Measurements from ENCODE around the gene PTRH1.

The PTRH1 gene

DNA sequence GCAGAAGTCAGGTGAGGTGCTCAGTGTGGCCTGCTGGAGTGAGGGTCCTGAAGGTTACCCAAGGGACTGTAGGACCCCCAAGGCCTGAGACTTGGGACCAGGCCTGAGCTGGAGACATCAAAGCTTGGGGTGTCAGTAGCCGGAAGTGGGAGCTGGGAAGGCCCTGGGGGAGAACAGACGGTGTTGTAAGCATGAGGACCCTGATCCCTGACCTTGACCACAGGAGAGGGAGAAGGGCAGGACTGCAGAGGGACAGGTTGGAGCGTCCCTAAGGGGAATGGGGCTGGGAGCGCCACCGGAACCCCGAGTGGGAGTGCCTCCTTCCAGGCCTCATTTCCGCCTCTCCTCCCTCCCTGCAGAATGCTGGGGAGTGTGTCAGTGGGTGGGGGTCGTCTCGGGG lies 949 bp upstream of the PTRH1 start:
- no peak for DNase-seq

DNA sequence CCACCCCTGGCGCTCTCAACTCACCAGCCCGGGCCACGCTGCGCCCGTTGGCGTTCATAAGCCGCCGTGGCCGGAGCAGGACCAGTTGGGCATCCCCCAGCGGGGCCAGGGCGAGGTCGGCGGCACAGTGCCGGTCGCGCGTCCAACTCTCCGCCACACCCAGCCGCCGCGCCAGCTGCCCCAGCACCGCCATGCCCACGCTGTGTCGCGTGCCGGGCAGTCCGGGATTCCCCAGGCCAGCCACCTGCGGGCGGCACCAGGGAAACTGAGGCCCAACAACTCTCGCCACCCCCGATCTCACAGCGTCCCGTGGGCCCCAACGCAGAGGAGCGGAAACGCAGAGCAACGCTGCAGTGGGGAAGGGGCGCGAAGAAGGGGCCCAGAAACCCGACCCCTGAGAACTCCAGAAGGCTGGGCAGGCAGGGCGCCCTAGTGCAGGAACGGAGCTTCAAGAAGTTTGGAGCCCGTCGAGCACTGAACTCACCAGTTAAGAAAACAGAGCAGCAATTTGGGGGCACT lies 453 bp downstream of the PTRH1 start:
- no peak for DNase-seq

DNA sequence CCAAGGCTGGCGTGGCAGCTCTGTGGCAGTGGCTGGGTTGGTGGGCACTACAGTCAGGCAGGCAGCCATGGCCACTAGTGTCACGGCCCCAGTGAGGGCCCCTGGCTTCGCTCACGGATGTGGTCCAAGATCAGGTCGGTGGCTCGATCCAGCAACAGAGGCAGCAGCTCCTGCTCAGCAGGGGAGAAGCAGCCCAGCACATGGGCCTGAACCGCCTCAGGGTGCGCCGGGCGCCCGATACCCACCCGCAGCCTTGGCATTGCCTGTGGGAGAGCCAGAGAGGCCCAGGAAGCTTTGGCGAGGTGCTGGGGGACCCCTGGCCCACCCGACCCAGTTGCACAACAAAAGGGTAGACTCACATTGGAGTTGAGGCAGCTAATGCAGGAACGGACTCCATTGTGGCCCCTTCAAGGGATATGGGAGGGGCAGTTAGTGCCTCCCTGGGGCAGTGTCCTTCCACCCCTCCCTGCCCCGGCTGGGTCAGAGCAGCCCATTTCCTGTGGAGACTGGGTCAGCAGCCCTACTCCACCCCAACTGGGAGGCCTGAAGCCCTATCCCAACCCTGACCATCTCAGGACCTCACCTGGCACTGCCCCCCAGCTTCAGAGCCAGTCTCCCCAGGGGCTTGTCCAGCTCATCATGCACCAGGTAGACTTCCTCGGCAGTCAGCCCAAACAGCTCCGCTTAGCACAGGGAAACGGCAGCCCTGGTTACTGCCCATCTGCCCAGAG lies 1.3 kb downstream of the PTRH1 start:
- DNase-seq, result no peak

DNA sequence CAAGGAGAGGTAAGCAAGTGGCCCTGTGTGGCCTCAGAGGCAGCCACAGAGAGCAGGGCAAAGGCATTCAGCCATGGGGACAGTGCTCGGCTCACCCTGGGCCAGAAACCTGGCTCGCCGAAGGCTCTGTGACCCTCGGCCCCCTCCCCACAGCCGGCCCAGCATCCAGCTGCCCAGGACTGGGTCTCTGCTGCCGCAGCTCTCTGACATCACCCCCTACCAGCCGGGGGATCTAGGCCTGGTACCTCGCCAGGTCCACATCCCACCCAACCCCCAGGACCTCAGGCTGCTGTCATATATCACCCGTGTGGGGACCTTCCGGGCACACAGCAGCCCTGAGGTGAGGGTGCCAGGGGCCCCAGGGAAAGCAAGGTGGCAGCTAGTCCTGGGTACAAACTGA lies 2.6 kb downstream of the PTRH1 start:
- DNase-seq, result no peak

DNA sequence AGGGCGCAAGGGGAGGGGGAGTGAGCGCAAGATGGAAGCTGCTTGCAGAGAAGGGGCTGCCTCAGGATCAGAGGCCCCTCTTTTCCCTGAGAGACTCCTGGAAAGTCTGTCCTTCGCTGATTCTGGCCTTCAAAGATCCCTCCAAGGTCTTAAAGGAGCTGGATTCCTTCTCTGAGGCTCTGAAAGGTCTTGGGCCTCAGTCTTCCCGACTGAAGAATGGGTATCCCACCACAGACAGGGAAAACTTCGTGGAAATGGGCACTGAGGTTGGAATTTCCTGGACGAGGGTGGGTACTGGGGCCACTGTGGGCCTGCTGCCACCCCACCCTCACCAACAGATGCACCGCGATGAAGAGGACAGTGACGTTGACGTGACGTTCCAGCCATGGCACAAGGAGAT lies 3.1 kb downstream of the PTRH1 start:
- DNase-seq, result no peak

DNA sequence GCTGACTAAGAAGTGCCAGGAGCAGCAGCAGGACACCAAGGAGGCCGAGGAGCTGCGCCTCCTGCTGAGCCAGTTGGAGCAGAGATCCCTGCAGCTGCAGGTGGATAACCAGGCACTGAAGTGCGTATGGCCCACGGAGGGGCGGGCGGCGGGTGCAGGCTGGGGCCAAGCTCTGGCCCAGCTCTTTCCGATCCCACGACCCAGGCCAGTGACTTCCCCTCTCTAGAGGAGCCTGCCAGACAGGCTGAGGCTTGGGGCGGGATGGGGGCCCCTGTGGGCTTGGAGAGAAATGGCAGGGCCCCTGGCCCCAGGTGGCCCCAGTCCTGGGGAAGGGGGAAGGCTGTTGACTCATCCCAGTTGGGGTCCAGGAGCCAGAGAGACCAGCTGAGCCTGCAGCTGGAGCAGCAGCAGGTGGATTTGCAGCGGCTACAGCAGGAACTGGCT lies 3.6 kb downstream of the PTRH1 start:
- no peak for DNase-seq

DNA sequence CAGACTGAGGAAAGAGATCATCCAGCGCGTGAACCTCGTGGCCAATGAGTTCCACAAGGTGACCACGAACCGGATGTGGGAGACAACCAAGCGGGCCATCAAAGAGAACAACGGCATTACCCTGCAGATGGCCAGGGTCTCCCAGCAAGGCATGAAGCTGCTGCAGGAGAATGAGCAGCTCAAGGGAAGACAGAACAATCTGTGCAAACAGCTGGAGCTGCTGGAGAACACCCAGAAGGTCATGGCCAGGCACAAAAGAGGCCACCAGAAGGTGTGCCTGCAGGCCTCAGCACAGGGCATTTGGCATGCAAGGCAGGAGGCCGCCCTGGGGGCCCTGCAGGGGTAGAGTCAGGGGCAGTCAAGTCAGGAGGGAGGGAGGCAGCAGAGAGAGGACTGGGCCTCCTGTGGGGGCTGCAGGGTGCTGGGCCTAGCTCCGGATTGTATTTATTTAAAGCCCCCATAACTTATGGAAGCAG lies 4.2 kb downstream of the PTRH1 start:
- no peak for DNase-seq

DNA sequence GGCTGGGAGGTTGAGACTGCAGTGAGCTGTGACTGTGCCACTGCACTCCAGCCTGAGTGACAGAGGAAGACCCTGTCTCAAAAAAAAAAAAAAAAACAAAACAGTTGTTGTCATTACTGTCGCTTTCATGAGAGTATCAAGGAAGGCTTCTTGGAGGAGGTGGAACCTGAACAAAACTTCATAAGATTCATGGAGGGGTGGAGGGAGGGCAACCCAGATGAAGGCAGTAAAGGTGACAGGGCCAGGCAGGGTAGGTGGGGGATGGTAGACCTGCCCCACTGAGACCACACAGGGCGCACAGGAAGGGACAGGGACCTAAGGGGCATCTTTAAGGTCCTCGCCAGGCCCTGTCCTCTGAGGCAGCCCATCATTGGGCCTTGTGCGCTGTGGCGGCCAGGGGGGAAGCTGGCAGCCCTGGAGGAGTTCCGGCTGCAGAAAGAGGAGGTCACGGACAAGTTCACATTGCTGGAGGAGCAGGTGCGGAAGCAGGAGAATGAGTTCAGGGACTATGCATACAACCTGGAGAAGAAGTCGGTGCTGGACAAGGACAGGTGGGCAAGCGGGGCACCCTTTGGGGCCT lies 5.2 kb downstream of the PTRH1 start:
- DNase-seq, result no peak

DNA sequence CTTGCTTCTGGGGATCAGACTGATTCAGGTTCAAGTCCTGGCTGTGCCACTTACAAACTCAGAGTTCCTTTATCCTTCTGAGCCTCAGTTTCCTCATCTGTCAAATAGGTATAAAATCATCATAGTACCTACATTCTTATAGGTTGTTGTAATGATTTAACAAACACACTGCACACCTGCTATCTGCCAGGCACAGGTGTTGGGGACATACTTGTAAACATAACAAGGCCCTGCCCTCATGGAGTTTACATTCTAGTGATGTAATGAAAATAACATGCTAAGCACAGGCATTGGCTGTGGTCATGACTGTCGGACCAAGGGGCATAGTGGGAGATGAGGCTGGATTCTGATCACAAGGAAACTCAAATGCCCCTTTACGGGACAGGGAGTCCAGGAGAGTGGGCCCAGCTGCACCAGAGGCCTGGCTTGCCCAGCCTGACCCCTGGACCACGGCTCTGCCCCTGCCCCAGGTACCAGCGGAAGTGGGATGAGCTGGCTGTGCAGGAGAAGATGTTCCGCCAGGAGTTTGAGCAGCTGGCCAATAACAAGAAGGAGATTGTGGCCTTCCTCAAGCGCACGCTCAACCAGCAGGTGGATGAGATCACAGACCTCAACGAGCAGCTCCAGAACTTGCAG lies 6.4 kb downstream of the PTRH1 start:
- no peak for DNase-seq

DNA sequence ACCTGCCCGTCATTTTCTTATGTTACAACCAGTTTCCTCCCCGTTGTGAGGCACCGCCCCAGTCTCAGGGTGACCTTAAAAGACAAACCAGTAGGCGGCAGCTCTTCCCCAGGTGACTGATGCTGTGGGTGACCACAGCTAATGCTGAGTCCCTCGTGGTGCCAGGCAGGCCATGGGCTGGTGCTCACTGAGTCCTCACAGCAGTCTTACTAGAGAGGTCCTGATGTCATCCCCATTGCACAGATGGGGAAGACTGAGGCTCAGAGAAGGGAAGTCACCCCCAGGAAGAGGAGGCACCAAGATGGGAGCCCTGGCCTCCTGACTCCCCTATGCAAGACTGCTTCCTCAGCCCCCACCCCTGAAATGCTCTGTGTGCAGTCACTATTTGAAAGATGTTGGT lies 7.7 kb downstream of the PTRH1 start:
- no peak for DNase-seq

DNA sequence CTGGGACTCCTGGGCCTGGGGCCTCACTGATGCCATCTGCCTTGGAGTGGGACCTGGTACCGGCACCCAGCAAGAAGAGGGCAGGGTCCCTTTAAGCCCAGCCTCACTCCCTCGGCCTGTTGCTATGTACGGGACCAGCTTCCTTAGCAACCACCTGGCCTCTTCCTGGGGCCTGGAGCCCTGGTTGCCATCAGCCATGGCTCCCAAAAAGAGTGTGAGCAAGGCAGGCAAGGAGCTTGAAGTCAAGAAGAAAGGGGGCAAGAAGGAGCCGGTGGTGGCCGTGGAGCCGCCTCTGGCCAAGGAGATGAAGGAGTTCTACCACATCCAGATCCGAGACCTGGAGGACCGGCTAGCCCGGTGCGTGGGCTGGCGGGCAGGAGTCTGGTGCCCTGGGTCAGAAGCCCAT lies 8.6 kb downstream of the PTRH1 start, which contains the start of gene CFAP157:
TSS of gene CFAP157 (plus strand) at position 153 of the 406 bp plus-strand sequence. CDS start at position 197, 44 bp downstream.
- no peak for DNase-seq

DNA sequence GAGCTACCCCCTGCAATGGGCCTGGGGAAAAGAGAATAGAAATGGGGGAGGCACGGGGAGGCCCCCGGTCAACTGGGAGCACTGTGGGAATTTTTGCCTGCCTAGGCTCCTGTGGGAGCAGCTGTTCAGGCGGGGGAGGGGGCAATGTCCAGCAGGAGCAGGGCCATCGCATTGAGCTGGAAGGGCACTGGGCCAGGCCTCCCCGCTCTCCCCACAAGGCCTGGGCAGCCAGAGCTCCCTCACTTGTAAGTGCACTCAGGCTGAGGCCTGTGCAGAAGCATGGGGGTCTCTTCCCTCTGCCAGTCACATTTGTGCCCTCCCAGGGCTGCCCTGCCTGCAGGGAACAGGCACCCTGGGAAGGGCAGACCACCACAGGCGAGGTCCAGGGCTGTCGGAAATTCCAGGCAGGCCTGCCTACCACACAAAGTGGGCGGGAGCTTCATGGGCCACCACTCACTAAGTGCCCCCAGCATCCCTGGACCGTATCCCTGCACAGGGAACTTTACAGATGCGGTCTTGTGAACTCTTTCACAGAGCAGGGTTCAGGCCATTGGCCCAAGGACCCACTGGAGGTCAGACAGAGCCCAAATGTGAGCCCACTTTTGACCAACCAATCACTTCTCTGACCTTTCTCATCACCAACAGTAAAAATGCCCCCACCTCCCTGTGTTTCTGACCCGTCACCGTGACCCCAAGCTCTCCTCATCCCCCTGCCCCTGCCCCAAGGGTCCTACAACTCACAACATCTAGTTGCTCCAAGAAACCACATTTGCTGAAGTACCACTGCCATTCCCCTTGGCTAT lies 9.7 kb downstream of the PTRH1 start:
- no peak for DNase-seq

DNA sequence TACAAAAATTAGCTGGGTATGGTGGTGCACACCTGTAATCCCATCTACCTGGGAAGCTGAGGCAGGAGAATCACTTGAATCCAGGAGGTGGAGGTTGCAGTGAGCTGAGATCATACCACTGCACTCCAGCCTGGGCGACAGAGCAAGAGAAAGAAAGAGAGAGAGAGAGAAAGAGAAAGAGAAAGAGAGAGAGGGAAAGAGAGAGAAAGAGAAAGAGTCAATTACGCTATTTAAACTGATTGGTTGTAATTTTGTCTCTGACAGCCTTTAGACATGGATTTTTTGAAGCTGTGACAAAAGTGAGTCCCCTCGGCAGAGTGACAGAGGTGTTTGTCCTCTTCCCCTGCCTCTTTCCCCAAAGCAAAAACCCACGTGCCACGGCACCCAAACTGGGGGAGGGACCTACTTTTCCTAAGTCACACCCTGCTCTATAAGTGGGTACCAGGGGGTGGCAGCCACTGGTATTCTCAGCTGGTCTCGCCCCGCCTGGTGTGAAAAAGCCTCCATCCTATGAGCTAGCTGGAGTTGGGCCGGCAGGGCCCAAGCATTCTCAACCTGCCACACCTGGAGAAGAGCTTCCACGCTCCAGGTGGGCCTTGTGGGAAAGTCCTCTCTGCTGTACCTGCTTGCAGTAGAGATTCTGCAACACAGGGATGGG lies 12.0 kb downstream of the PTRH1 start:
- no peak for DNase-seq

DNA sequence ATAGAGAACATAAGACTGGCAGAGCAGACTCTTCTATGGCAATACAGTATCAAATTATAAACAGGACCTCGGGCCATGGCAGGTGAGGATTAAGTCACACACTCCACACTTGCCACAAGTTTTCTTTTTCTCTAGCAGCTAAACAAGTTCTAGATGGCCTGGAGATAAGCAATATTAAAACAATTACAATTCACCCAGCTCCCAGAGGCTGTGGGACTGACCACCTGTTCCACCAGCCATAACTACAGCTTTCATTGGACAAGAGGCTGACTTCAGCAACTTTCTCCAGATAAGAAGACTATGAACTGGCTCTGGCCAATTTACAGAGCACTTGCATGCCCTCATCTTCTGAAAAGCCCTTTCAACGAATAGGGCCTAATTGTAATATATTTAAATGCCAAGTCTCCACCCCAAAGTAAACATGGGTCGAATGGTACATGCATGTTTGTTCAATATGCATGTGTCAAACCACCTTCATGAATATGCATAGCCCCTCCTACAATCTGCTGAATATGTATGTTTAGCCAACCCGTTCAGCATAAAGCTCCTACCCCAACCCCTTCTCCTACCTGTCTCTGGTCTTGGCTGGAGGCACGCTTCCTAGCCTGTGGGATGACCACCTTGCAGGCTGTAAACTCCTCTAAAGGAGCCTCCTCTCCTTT lies 14.7 kb downstream of the PTRH1 start:
- DNase-seq, result no peak

DNA sequence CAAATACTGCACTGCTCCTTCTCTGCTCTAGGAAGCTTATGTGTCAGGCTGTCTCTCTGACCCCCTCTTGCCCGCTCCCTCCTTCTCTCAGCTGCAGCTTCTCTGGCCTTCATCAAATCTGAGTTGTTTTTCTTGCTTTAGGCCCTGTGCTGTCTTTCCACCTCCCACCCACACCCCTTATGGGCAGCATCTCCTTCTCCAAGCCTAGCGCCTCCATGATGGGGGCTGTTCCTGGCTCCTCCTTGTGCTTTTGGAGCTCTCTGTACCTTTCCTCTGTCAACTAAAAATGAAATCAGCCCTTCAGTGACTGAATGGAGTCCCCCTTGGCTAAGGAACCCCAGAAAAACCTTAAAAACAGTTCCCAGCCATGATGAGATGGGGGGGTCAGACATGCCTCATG lies 15.3 kb downstream of the PTRH1 start:
- DNase-seq, result no peak

DNA sequence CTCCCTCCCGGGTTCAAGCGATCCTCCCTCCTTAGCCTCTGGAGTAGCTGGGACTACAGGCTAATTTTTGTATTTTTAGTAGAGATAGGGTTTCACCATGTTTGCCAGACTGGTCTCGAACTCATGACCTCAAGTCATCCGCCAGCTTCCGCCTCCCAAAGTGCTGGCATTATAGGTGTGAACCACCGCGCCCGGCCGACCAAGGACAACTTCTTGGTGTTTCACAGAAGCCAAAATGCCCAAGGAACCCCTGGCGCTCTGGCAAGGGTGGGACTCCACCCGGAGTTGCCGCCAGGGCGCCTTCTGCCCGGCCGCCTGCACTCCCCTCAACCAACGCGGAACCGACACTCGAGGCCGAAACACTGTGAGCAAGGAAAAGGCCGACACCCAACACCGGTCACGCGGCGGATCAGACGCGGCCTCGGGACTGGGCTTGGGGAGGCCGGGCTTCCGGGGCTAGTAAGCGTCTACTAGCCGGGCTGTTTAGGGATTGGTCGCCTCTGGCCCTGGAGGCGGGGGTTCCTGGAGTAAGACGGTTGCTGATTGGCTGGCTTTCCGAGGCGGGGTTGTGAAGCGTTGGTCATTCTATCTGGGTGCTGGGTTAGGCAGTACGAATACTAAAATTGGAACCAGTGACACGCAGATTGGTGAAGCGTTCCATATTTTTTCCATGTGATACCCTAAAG lies 16.3 kb downstream of the PTRH1 start:
- peak; percentile 93 for DNase-seq

DNA sequence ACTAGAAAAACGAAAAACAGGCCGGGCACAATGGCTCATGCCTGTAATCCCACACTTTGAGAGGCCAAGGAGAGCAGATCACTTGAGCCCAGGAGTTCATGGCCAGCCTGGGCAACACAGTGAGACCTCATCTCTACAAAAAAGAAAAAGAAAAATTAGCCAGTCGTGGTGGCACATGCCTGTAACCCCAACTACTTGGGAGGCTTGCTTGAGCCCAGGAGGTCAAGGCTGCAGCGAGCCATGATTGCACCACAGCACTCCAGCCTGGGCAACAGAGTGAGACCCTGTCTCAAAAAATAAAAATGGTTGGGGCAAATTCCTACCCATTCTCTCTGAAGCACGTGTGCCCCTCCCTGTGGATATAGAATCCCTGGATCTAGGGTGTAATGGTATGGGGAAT lies 17.1 kb downstream of the PTRH1 start:
- DNase-seq, result no peak

DNA sequence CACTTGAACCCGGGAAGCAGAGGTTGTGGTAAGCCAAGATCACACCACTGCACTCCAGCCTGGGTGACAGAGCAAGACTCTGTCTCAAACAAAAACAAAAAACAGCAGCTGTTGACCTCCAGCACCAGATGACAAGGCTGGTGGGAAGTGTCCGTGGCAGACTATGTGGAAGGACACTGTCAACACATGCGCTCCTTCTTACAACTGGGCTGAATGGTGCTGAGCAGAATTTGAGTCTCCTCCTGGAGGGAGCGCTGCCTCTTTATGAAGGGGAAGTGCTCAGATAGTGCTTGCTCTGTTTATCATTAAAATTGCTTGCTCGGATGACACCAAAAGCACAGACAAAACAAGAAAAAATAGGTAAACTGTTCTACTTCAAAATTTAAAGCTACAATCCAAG lies 17.9 kb downstream of the PTRH1 start:
- no peak for DNase-seq

DNA sequence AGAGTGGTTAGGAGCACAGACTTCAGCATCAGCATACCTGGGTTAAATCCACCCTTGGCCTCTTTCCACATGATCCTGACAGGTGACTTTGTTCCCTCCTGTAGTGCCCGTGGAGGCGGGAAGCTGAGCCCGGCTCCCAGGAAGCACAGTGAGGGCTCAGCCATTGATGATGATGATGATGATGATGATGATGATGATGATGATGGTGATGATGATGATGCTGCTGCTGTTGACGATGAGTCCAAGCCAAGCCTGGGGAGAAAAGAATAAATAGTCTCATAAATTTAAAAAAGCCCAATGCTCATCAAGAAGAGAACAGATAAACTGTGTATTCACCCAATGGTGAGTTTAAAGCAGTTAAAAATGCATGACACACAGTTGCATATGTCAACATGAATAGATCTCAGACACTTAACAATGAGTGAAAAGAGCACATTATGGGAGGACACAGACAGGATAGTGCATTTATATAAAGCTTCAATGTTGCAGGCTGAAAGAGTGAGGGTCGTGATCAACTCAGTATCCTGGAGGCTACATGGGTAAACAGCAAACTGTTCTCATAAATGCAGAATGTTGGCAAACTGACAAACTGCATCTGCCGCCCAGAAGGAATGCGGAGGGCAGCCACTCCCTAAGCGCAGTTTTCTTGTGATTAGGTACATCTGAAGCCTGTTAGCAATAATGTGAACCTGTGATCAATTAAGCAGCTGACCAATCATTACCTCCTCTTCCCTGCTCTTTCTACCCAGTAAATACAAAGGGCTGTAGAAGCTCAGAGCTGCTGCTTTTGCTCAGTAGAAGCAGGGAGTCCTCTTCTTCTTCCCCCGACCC lies 20.4 kb downstream of the PTRH1 start:
- no peak for DNase-seq

DNA sequence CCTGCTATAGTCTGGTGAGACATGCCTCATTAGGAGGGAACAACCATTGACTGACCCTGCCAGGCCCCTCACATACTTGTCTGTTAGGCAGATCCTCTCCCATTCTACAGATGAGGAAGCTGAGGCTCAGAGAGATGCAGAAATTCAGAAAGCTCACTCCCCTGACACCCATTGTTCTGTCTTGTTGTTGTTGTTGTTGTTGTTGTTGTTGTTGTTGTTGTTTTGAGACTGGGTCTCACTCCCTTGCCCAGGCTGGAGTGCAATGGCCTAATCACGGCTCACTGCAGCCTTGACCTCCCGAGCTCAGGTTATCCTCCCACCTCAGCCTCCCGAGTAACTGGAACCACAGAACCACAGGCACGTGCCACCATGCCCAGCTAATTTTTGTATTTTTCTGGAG lies 21.8 kb downstream of the PTRH1 start:
- no peak for DNase-seq
